KMS-11 (cell line): ENCODE measurements around the gene IL1F10.

Experiments used
- H2AFZ ChIP-seq: fragments of 200-600 bp; sonication (generic); 2 replicates; pipeline ENCODE4 v1.6.1; 2016; ENCODE audit warnings: antibody characterized with exemption, mixed run types, low read depth
- H3K27ac ChIP-seq: fragments of 200-600 bp; sonication (generic); 2 replicates; pipeline ENCODE4 v1.6.1; 2016; ENCODE audit warnings: mild to moderate bottlenecking, mixed run types
- H3K27me3 ChIP-seq: fragments of 200-600 bp; sonication (generic); 2 replicates; pipeline ENCODE4 v1.6.1; 2017; ENCODE audit warnings: mild to moderate bottlenecking, low read depth, mixed run types, moderate library complexity; ENCODE audit not compliant: insufficient read depth
- H3K36me3 ChIP-seq: fragments of 200-600 bp; sonication (generic); 2 replicates; pipeline ENCODE4 v1.6.1; 2017; ENCODE audit warnings: mild to moderate bottlenecking, mixed run types; ENCODE audit not compliant: insufficient read depth
- H3K4me1 ChIP-seq: fragments of 200-600 bp; sonication (generic); 2 replicates; pipeline ENCODE4 v1.6.1; 2016; ENCODE audit warnings: mild to moderate bottlenecking, low read depth, mixed run types; ENCODE audit not compliant: poor library complexity, severe bottlenecking
- H3K4me2 ChIP-seq: fragments of 200-600 bp; sonication (generic); 2 replicates; pipeline ENCODE4 v1.7.0; 2016; ENCODE audit warnings: mild to moderate bottlenecking, mixed run types
- H3K4me3 ChIP-seq: fragments of 200-600 bp; sonication (generic); IDR thresholded peaks from 2 replicates; pipeline ENCODE4 v1.6.1; 2017; ENCODE audit warnings: low read depth, low read length, mixed read lengths; ENCODE audit not compliant: insufficient read depth
- H3K79me2 ChIP-seq: fragments of 200-600 bp; sonication (generic); 2 replicates; pipeline ENCODE4 v1.6.1; 2016; ENCODE audit warnings: low read depth, mixed run types; ENCODE audit not compliant: insufficient read depth
- H3K9ac ChIP-seq: fragments of 200-600 bp; sonication (generic); 2 replicates; pipeline ENCODE4 v1.6.1; 2016; ENCODE audit warnings: mild to moderate bottlenecking, mixed run types
- H4K20me1 ChIP-seq: fragments of 200-600 bp; sonication (generic); 2 replicates; pipeline ENCODE4 v1.6.1; 2016; ENCODE audit warnings: mild to moderate bottlenecking, mixed run types; ENCODE audit not compliant: insufficient read depth
- TF ChIP-seq, protein P1 (sequence below): fragments of 200-600 bp; sonication (generic); conservative IDR thresholded peaks from 2 replicates; pipeline ENCODE4 v1.6.1; 2017; ENCODE audit warnings: low read depth, mild to moderate bottlenecking, antibody characterized with exemption, low read length, moderate library complexity, mixed read lengths

The IL1F10 gene

DNA sequence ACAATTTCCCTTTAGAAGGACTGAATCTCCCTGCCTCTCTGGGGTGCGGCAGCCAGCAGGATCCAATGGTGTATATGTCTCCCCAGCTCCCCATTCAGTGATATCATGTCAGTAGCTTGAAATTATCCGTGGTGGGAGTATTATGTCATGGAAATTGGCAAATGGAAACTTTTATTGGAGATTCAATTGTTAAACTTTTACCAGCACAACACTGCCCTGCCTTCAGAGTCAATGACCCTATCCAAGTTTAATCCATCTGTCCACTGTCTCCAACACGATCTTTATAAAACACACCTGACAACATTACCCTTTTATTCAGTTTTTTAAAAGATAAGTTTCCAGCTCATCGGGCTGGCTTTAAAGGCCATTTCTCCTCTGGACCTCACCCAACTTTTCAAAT is 54.6 kb downstream of the IL1F10 start:
- no peaks in the 10 kb centered on the region for H3K4me1 ChIP-seq
- H3K4me2 ChIP-seq = no peak overlapping the region
- no peaks in the 10 kb centered on the region for H4K20me1 ChIP-seq
- no peaks in the 10 kb centered on the region for H3K79me2 ChIP-seq
- H3K36me3 ChIP-seq = no peaks in the 10 kb centered on the region
- TF ChIP-seq, protein P1, sequence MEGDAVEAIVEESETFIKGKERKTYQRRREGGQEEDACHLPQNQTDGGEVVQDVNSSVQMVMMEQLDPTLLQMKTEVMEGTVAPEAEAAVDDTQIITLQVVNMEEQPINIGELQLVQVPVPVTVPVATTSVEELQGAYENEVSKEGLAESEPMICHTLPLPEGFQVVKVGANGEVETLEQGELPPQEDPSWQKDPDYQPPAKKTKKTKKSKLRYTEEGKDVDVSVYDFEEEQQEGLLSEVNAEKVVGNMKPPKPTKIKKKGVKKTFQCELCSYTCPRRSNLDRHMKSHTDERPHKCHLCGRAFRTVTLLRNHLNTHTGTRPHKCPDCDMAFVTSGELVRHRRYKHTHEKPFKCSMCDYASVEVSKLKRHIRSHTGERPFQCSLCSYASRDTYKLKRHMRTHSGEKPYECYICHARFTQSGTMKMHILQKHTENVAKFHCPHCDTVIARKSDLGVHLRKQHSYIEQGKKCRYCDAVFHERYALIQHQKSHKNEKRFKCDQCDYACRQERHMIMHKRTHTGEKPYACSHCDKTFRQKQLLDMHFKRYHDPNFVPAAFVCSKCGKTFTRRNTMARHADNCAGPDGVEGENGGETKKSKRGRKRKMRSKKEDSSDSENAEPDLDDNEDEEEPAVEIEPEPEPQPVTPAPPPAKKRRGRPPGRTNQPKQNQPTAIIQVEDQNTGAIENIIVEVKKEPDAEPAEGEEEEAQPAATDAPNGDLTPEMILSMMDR = no peak
- no peak overlapping the region for H3K9ac ChIP-seq
- no peaks in the 10 kb centered on the region for H3K27me3 ChIP-seq
- H3K4me3 ChIP-seq = no peak overlapping the region
- H3K27ac ChIP-seq = no peak overlapping the region
- no peak overlapping the region for H2AFZ ChIP-seq

DNA sequence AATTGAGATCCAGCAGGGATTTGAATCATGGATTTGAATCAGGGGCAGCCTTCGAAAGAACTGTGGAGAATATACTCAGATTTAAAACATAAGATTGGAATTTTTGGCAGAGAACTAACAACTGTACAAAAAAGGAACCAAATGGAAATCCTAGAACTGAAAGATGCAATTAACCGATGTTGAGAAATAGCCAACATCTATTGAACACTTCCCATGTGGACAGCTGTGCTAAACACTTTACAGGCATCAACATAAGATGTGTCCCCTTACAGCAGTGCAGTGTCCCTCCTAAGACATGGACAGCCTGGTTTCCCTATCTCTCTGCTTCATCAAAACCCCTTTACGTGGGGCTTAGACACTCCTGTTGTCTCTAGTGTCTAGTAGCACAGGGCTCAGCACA is 56.0 kb downstream of the IL1F10 start:
- Histone ChIP-seq H3K9ac (no peak overlapping the region), H3K27ac (no peak overlapping the region), H3K27me3 (no peaks in the 10 kb centered on the region), H3K79me2 (no peaks in the 10 kb centered on the region), H2AFZ (no peak overlapping the region), H3K4me3 (no peak overlapping the region), H3K36me3 (no peaks in the 10 kb centered on the region), H3K4me1 (no peaks in the 10 kb centered on the region), H4K20me1 (no peaks in the 10 kb centered on the region), H3K4me2 (no peak overlapping the region)
- TF ChIP-seq, protein P1 = no peak

DNA sequence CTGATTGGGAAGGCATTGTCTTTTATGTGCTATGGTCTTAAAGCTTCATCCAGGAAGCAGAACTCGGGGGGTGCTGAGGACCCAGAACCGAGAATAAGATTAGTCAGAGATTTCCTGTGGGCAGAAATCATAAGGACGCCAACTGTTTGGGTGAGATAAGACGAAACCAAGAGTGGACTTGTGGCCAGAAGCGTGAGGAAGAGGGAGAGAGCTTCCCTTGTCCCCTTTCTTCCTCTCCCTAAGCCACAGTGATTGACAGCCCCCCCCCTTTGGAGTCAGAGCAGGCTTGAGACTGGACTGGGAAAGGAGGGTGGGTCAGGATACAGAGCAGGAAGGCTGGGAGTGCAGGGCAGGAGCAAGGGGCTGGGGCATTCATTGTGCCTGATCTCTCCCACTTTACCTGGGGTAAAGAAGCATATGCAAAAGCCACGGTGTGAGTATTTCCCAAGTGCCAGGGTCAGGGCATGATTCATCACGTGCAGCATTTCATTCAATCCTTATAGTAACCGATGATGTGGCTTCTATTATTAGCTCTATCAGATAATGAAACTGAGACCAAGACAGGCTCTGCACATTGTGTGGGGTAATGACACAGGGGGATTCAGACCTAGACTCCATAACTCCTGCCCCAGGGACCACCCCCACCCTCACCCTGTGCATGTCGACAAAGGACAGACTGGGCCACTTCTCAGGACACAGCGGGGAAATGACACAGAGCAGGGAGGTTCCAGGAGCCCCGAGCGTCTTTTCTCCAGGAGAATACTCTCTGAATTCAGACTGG is 56.6 kb downstream of the IL1F10 start:
- no peaks in the 10 kb centered on the region for H3K36me3 ChIP-seq
- no peaks in the 10 kb centered on the region for H3K27me3 ChIP-seq
- H3K4me1 ChIP-seq = no peaks in the 10 kb centered on the region
- no peaks in the 10 kb centered on the region for H4K20me1 ChIP-seq
- no peak overlapping the region for H3K4me2 ChIP-seq
- no peak overlapping the region for H3K9ac ChIP-seq
- H2AFZ ChIP-seq = no peak overlapping the region
- H3K4me3 ChIP-seq = no peak overlapping the region
- TF ChIP-seq, protein P1 = no peak
- H3K79me2 ChIP-seq = no peaks in the 10 kb centered on the region
- no peak overlapping the region for H3K27ac ChIP-seq
